HEK293 (cell line): ENCODE results near the gene PIP5K1B.

Source experiments
- CTCF ChIA-PET: fragments of 350-600 bp; formaldehyde crosslinking; extraction: SDS; loops from one replicate; lab custom pipeline; 2021; ENCODE audit warnings: antibody characterized with exemption; lab: Yijun Ruan, JAX
- POLR2A ChIA-PET: fragments of 300-600 bp; formaldehyde crosslinking; extraction: SDS; loops from one replicate; lab custom pipeline; 2020; ENCODE audit warnings: antibody characterized with exemption, inconsistent platforms; lab: Yijun Ruan, JAX
- H3K27ac ChIP-seq: fragments of 200-500 bp; sonication (Bioruptor generic); 2 replicates; pipeline ENCODE4 v1.5.1; 2014; ENCODE audit warnings: low read depth, low read length, control low read depth, inconsistent platforms; ENCODE audit errors: extremely low read depth
- H3K36me3 ChIP-seq, 2 experiments: fragments of 200-500 bp in 1 of 2; sonication (Bioruptor generic) in 1 of 2; 1 replicate in 1 of 2; 2 replicates in 1 of 2; pipeline ENCODE4 v1.5.1; 2014 to 2017; ENCODE audit warnings: inconsistent platforms in 2 of 2, low read length in 2 of 2; ENCODE audit not compliant: control insufficient read depth in 2 of 2, insufficient read depth in 1 of 2
- H3K4me1 ChIP-seq: fragments of 200-500 bp; sonication (Bioruptor generic); 2 replicates; pipeline ENCODE4 v1.5.1; 2014; ENCODE audit warnings: mild to moderate bottlenecking, low read length, inconsistent platforms; ENCODE audit not compliant: control insufficient read depth, insufficient read depth
- H3K4me3 ChIP-seq: 2 replicates; pipeline ENCODE4 v1.5.1; 2011; ENCODE audit warnings: low read depth, mild to moderate bottlenecking, control low read depth, low read length, moderate library complexity
- H3K9me3 ChIP-seq: fragments of 200-500 bp; sonication (Bioruptor generic); 2 replicates; pipeline ENCODE4 v1.5.1; 2014; ENCODE audit warnings: low read depth, low read length, inconsistent platforms; ENCODE audit not compliant: control insufficient read depth, insufficient read depth
- HOXC10 ChIP-seq: sonication (generic); formaldehyde crosslinking; IDR thresholded peaks from 2 replicates; pipeline ENCODE4 v1.8.1; 2023; ENCODE audit warnings: mild to moderate bottlenecking, missing genetic modification reagents
- HOXD13 ChIP-seq: sonication (generic); formaldehyde crosslinking; IDR thresholded peaks from 2 replicates; pipeline ENCODE4 v1.8.0; 2022; ENCODE audit warnings: missing genetic modification reagents, borderline replicate concordance
- KLF10 ChIP-seq: fragments of 450-650 bp; IDR thresholded peaks from 2 replicates; pipeline ENCODE4 v1.5.1; 2018; ENCODE audit warnings: missing biosample characterization, mild to moderate bottlenecking, missing genetic modification characterization
- MEIS1 ChIP-seq: sonication (generic); formaldehyde crosslinking; IDR thresholded peaks from 2 replicates; pipeline ENCODE4 v1.8.1; 2022; ENCODE audit warnings: missing genetic modification reagents, mild to moderate bottlenecking, borderline replicate concordance
- PRDM1 ChIP-seq: fragments of 450-650 bp; formaldehyde crosslinking; IDR thresholded peaks from 2 replicates; pipeline ENCODE4; 2016; ENCODE audit warnings: missing biosample characterization, missing genetic modification characterization
- SP2 ChIP-seq: fragments of 450-650 bp; formaldehyde crosslinking; IDR thresholded peaks from 2 replicates; pipeline ENCODE4 v1.5.1; 2016; ENCODE audit warnings: missing biosample characterization, missing genetic modification characterization
- SP3 ChIP-seq: fragments of 450-650 bp; formaldehyde crosslinking; IDR thresholded peaks from 2 replicates; pipeline ENCODE4 v1.5.1; 2016; ENCODE audit warnings: missing biosample characterization, missing genetic modification characterization
- TCF7L2 ChIP-seq: IDR thresholded peaks from 2 replicates; pipeline ENCODE4 v1.6.1; 2011; ENCODE audit warnings: low read depth, mild to moderate bottlenecking, inconsistent platforms, low read length, moderate library complexity, borderline replicate concordance
- ZBTB8A ChIP-seq: fragments of 450-650 bp; formaldehyde crosslinking; IDR thresholded peaks from 2 replicates; pipeline ENCODE4 v1.5.1; 2016; ENCODE audit warnings: missing biosample characterization, missing genetic modification characterization
- ZEB2 ChIP-seq: fragments of 450-650 bp; formaldehyde crosslinking; IDR thresholded peaks from 2 replicates; pipeline ENCODE4 v1.5.1; 2016; ENCODE audit warnings: missing biosample characterization, missing genetic modification characterization
- ZNF114 ChIP-seq: fragments of 450-650 bp; formaldehyde crosslinking; IDR thresholded peaks from 2 replicates; pipeline ENCODE4 v1.5.0; 2017; ENCODE audit warnings: missing biosample characterization, missing genetic modification characterization
- ZNF16 ChIP-seq: fragments of 450-650 bp; formaldehyde crosslinking; IDR thresholded peaks from 2 replicates; pipeline ENCODE4 v1.5.1; 2016; ENCODE audit warnings: low read depth, missing biosample characterization, missing genetic modification characterization
- ZNF292 ChIP-seq: fragments of 450-650 bp; formaldehyde crosslinking; IDR thresholded peaks from 2 replicates; pipeline ENCODE4 v1.5.1; 2016; ENCODE audit warnings: low read depth, missing biosample characterization, missing genetic modification characterization, borderline replicate concordance
- ZNF404 ChIP-seq: fragments of 450-650 bp; formaldehyde crosslinking; IDR thresholded peaks from 2 replicates; pipeline ENCODE4 v1.5.1; 2017; ENCODE audit warnings: missing biosample characterization, missing genetic modification characterization
- ZNF423 ChIP-seq: fragments of 450-650 bp; formaldehyde crosslinking; IDR thresholded peaks from 2 replicates; pipeline ENCODE4 v1.5.1; 2016; ENCODE audit warnings: missing biosample characterization, missing genetic modification characterization
- ZNF501 ChIP-seq: fragments of 450-650 bp; formaldehyde crosslinking; IDR thresholded peaks from 2 replicates; pipeline ENCODE4 v1.5.1; 2016; ENCODE audit warnings: missing biosample characterization, missing genetic modification characterization
- ZNF600 ChIP-seq: fragments of 450-650 bp; formaldehyde crosslinking; IDR thresholded peaks from 2 replicates; pipeline ENCODE4 v1.5.1; 2016; ENCODE audit warnings: missing biosample characterization, missing genetic modification characterization
- ZNF701 ChIP-seq: fragments of 450-650 bp; formaldehyde crosslinking; IDR thresholded peaks from 2 replicates; pipeline ENCODE4 v1.5.1; 2016; ENCODE audit warnings: missing biosample characterization, missing genetic modification characterization
- TF ChIP-seq, protein P1 (sequence below): fragments of 450-650 bp; formaldehyde crosslinking; IDR thresholded peaks from 2 replicates; pipeline ENCODE4 v1.5.1; 2016; ENCODE audit warnings: missing biosample characterization, missing genetic modification characterization, borderline replicate concordance
- TF ChIP-seq, protein P2 (sequence below): fragments of 450-650 bp; formaldehyde crosslinking; IDR thresholded peaks from 2 replicates; pipeline ENCODE4 v1.5.1; 2016; ENCODE audit warnings: missing biosample characterization, missing genetic modification characterization
- TF ChIP-seq, protein P3 (sequence below): fragments of 450-650 bp; formaldehyde crosslinking; IDR thresholded peaks from 2 replicates; pipeline ENCODE4 v1.5.1; 2017; ENCODE audit warnings: missing biosample characterization, missing genetic modification characterization
- TF ChIP-seq, protein P4 (sequence below): fragments of 450-650 bp; formaldehyde crosslinking; IDR thresholded peaks from 2 replicates; pipeline ENCODE4 v1.5.1; 2016; ENCODE audit warnings: missing biosample characterization, missing genetic modification characterization
- TF ChIP-seq, protein P5 (sequence below): fragments of 450-650 bp; formaldehyde crosslinking; IDR thresholded peaks from 2 replicates; pipeline ENCODE4 v1.5.1; 2017; ENCODE audit warnings: missing biosample characterization, missing genetic modification characterization
- TF ChIP-seq, protein P6 (sequence below): fragments of 450-650 bp; formaldehyde crosslinking; IDR thresholded peaks from 2 replicates; pipeline ENCODE4 v1.5.1; 2016; ENCODE audit warnings: missing biosample characterization, missing genetic modification characterization

The PIP5K1B gene

DNA sequence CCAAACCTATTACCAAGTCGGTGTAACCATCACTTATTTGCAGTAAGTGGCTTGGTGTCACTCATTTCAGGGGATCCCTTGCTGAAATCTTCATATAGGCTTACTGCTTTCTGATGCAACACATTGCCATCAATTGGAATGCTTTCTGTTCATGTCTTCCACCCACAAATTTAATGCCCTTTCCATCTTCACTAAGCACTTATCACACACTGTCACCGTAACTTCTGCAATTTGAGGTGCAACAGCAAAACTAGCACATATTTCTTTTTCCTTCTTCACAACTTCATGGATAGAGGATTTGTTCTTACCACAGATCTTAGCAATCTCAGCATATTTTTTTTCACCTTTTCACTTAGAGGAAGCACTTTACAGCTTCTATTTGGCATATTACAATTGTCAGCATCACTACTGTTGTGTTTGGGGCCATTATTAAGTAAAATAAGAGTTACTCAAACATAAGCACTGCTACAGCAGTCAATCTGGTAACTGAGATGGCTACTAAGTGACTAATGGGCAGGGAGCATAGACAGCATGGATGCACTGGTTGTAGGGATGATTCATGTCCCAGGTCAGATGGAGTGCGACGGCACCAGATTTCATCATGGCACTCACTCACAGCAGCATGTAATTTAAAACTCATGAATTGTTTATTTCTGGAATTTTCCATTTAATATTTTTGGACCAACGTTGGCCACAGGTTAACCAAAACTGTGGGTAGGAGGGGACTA, 70.1 kb downstream of the PIP5K1B start (continued):
- no peak for TF ChIP-seq ZNF114
- TF ChIP-seq ZNF404, result no peak
- no peak for TF ChIP-seq PRDM1 (tag by site-specific recombination)
- TF ChIP-seq ZNF501 (tag by site-specific recombination), result no peak

DNA sequence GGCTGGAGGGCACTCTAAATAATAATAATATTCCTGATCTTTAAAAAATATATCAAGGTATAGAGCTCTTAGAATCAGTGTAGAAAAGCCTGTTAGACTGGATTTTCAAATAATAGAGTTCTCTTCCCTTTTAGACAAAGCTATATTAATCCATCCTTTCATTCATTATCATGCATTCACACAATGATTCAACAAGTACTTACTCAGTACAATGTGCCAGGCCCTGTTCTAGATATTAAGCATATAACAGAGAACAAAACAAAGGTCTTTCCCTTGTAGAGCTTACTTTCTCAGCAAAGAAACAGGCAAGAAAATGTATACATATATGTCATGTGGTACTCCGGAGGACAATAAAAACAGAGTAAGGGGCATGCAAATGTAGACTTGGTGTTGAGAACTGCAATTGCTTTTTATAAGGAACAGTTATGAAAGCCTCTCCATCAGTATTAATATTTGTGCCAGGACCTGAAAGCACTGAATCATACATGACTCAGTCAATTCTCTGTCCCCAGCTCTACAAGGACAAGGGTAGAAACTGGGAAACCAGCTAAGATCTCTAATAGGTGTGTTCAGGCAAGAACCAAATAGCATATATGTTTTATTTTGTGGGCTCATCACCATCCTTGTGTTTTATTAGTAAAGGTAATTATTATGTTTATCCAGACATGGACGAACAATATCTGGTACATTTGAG, 72.2 kb downstream of the PIP5K1B start:
- Histone ChIP-seq H3K4me1 (no peaks in the 10 kb centered on the region), H3K4me3 (no peak overlapping the region), H3K36me3 (peaks cover 0 to 4% of the 10 kb centered on the region in 2 experiments; a peak in 1 of 3 replicates), H3K27ac (no peak overlapping the region), H3K9me3 (no peaks in the 10 kb centered on the region)
- TF ChIP-seq KLF10 (tag by site-specific recombination), result no peak
- no peak for TF ChIP-seq ZNF701
- TF ChIP-seq TCF7L2, result no peak
- no peak for TF ChIP-seq MEIS1
- no peak for TF ChIP-seq ZNF16 (tag by site-specific recombination)
- TF ChIP-seq, protein P1, sequence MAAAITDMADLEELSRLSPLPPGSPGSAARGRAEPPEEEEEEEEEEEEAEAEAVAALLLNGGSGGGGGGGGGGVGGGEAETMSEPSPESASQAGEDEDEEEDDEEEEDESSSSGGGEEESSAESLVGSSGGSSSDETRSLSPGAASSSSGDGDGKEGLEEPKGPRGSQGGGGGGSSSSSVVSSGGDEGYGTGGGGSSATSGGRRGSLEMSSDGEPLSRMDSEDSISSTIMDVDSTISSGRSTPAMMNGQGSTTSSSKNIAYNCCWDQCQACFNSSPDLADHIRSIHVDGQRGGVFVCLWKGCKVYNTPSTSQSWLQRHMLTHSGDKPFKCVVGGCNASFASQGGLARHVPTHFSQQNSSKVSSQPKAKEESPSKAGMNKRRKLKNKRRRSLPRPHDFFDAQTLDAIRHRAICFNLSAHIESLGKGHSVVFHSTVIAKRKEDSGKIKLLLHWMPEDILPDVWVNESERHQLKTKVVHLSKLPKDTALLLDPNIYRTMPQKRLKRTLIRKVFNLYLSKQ (tag by site-specific recombination), result no peak
- TF ChIP-seq SP2 (tag by site-specific recombination), result no peak
- TF ChIP-seq, protein P2, sequence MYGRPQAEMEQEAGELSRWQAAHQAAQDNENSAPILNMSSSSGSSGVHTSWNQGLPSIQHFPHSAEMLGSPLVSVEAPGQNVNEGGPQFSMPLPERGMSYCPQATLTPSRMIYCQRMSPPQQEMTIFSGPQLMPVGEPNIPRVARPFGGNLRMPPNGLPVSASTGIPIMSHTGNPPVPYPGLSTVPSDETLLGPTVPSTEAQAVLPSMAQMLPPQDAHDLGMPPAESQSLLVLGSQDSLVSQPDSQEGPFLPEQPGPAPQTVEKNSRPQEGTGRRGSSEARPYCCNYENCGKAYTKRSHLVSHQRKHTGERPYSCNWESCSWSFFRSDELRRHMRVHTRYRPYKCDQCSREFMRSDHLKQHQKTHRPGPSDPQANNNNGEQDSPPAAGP (tag by site-specific recombination), result no peak
- TF ChIP-seq ZNF423 (tag by site-specific recombination), result no peak
- TF ChIP-seq, protein P3, sequence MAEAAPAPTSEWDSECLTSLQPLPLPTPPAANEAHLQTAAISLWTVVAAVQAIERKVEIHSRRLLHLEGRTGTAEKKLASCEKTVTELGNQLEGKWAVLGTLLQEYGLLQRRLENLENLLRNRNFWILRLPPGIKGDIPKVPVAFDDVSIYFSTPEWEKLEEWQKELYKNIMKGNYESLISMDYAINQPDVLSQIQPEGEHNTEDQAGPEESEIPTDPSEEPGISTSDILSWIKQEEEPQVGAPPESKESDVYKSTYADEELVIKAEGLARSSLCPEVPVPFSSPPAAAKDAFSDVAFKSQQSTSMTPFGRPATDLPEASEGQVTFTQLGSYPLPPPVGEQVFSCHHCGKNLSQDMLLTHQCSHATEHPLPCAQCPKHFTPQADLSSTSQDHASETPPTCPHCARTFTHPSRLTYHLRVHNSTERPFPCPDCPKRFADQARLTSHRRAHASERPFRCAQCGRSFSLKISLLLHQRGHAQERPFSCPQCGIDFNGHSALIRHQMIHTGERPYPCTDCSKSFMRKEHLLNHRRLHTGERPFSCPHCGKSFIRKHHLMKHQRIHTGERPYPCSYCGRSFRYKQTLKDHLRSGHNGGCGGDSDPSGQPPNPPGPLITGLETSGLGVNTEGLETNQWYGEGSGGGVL, result no peak
- no peak for TF ChIP-seq HOXD13
- no peak for TF ChIP-seq ZEB2
- TF ChIP-seq, protein P4, sequence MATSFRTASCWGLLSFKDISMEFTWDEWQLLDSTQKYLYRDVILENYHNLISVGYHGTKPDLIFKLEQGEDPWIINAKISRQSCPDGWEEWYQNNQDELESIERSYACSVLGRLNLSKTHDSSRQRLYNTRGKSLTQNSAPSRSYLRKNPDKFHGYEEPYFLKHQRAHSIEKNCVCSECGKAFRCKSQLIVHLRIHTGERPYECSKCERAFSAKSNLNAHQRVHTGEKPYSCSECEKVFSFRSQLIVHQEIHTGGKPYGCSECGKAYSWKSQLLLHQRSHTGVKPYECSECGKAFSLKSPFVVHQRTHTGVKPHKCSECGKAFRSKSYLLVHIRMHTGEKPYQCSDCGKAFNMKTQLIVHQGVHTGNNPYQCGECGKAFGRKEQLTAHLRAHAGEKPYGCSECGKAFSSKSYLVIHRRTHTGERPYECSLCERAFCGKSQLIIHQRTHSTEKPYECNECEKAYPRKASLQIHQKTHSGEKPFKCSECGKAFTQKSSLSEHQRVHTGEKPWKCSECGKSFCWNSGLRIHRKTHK (tag by site-specific recombination), result no peak
- CTCF ChIA-PET, result interaction anchor here (0.6 kb wide), 1 partner anchor 429 kb away, joined by 4 read pairs; no protein-coding TSS in a partner anchor
- POLR2A ChIA-PET, result no interaction called here

DNA sequence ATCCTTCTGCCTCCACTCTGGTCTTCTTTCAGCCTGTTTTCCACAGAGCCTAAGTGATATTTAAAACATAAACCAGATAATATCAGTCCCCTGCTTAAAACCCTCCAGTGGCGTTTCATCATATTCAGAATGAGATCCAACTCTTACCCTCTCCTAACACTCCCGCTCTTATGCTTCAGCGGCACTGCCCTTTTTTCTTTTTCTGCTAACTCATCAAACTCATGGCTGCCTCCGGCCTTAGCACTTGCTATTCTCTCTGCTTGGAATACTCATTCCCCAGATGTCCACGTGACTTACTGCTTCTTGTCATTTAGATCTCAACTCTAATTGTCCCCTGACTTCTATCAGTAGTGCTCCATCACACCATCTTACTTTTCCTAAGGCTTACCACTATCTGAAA, 73.6 kb downstream of the PIP5K1B start:
- ChIA-PET CTCF (interaction anchor here (1.0 kb wide), 1 partner anchor 14 kb away, joined by 5 read pairs; no protein-coding TSS in a partner anchor), POLR2A (interaction anchor here (1.4 kb wide), 1 partner anchor 221 kb away, joined by 4 read pairs; no protein-coding TSS in a partner anchor)
- no peaks in the 10 kb centered on the region for H3K9me3 ChIP-seq
- H3K27ac ChIP-seq, result no peak overlapping the region
- peaks cover 3 to 4% of the 10 kb centered on the region in 2 experiments; a peak in 1 of 3 replicates for H3K36me3 ChIP-seq
- no peaks in the 10 kb centered on the region for H3K4me1 ChIP-seq
- no peak overlapping the region for H3K4me3 ChIP-seq
- TF ChIP-seq, protein P5, sequence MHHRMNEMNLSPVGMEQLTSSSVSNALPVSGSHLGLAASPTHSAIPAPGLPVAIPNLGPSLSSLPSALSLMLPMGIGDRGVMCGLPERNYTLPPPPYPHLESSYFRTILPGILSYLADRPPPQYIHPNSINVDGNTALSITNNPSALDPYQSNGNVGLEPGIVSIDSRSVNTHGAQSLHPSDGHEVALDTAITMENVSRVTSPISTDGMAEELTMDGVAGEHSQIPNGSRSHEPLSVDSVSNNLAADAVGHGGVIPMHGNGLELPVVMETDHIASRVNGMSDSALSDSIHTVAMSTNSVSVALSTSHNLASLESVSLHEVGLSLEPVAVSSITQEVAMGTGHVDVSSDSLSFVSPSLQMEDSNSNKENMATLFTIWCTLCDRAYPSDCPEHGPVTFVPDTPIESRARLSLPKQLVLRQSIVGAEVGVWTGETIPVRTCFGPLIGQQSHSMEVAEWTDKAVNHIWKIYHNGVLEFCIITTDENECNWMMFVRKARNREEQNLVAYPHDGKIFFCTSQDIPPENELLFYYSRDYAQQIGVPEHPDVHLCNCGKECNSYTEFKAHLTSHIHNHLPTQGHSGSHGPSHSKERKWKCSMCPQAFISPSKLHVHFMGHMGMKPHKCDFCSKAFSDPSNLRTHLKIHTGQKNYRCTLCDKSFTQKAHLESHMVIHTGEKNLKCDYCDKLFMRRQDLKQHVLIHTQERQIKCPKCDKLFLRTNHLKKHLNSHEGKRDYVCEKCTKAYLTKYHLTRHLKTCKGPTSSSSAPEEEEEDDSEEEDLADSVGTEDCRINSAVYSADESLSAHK (tag by site-specific recombination), result no peak
- TF ChIP-seq SP3 (tag by site-specific recombination) (no peak), HOXC10 (no peak), ZBTB8A (no peak), ZNF600 (no peak), ZNF292 (tag by site-specific recombination) (no peak)
- TF ChIP-seq, protein P6, sequence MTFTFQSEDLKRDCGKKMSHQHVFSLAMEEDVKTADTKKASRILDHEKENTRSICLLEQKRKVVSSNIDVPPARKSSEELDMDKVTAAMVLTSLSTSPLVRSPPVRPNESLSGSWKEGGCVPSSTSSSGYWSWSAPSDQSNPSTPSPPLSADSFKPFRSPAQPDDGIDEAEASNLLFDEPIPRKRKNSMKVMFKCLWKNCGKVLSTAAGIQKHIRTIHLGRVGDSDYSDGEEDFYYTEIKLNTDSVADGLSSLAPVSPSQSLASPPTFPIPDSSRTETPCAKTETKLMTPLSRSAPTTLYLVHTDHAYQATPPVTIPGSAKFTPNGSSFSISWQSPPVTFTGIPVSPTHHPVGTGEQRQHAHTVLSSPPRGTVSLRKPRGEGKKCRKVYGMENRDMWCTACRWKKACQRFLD (tag by site-specific recombination), result no peak
